ENCODE results near the gene GOLGA5.
"Not testable (repeated sequence)": the region's sequence is repeated elsewhere in the genome, so short reads cannot be mapped to it uniquely, and the experiment has no call there.

Gene GOLGA5

GRCh38 chr14:92768795-92769194, 25.3 kb upstream of the GOLGA5 start:
- no peak overlapping the region for H3K27ac ChIP-seq
- TF ChIP-seq ZFX (IDR thresholded peaks at IDR 0.05) = no peak
- TF ChIP-seq CTCF (conservative IDR thresholded peaks at IDR 0.05) = no peak

GRCh38 chr14:92770484-92770883, 23.6 kb upstream of the GOLGA5 start:
- no peak overlapping the region for H3K27ac ChIP-seq
- TF ChIP-seq CTCF (conservative IDR thresholded peaks at IDR 0.05) = no peak
- TF ChIP-seq ZFX (IDR thresholded peaks at IDR 0.05) = no peak

GRCh38 chr14:92774572-92774971, 19.5 kb upstream of the GOLGA5 start:
- no peak overlapping the region for H3K27ac ChIP-seq
- TF ChIP-seq CTCF (conservative IDR thresholded peaks at IDR 0.05) (no peak), ZFX (IDR thresholded peaks at IDR 0.05) (no peak)

- not testable (repeated sequence) for H3K27ac ChIP-seq
Observed at GRCh38 chr14:92775292-92775691, 18.8 kb upstream of the GOLGA5 start.

- not testable (repeated sequence) for H3K27ac ChIP-seq
Observed at GRCh38 chr14:92778868-92779565, 15.1 kb upstream of the GOLGA5 start.

GRCh38 chr14:92780444-92781232, 13.5 kb upstream of the GOLGA5 start:
- TF ChIP-seq ZFX (IDR thresholded peaks at IDR 0.05) = no peak
- H3K27ac ChIP-seq = no peak overlapping the region

- H3K27ac ChIP-seq = no peak overlapping the region
- TF ChIP-seq ZFX (IDR thresholded peaks at IDR 0.05) = no peak
- TF ChIP-seq CTCF (conservative IDR thresholded peaks at IDR 0.05) = no peak
Observed at GRCh38 chr14:92781350-92781749, 12.8 kb upstream of the GOLGA5 start.

- peak; percentile 80 for TF ChIP-seq CTCF (conservative IDR thresholded peaks at IDR 0.05)
- no peak for TF ChIP-seq ZFX (IDR thresholded peaks at IDR 0.05)
- H3K27ac ChIP-seq = peak overlapping the region; percentile 36
Observed at GRCh38 chr14:92783813-92784431, 10.2 kb upstream of the GOLGA5 start.
